Measurements from ENCODE around the gene EPHX1. TPM values are rescaled to one million over a fixed set of nuclear protein-coding genes. Genes with fewer than 3 reads are reported as not detected.

Gene EPHX1
- total and polyA plus RNA-seq, 2 of the 8 experiments (the other 6 are each of a cell fraction or from before 2014, with no cell fraction given): 45.3 to 79.1 TPM

- WGBS, 2 experiments (ENCODE audit: extremely low coverage in 1 of 2, insufficient coverage in 1 of 2, insufficient read length in 1 of 2, insufficient replicate concordance in 2 of 2, low coverage in 1 of 2, low lambda C conversion rate in 2 of 2, missing lambda C conversion rate in 1 of 2): 73% methylated on average over 7 of the region's 7 CpGs; no CpG with 5 or more reads in 1 of the 2 experiments
- no peak overlapping the region for H3K4ac ChIP-seq (replicated peaks; ENCODE audit: insufficient read length, low read depth, low read length)
- H3K14ac ChIP-seq (ENCODE audit: insufficient read length): no peak overlapping the region
- H3K18ac ChIP-seq (ENCODE audit: extremely low read depth, low read length): no peak overlapping the region
- H3K27me3 ChIP-seq (replicated peaks in 1 of 4; ENCODE audit: control insufficient read depth in 3 of 4, extremely low read depth in 1 of 4, insufficient read depth in 3 of 4, low read length in 3 of 4): no peaks in the 10 kb centered on the region
- ChIA-PET POLR2A (ENCODE audit: partially characterized antibody) (interaction anchor here (0.5 to 13.3 kb wide), 11 partner anchors 8 to 1121 kb away, joined by 3 to 166 read pairs (median 3); partner anchors contain the start of genes EPHX1 and SRP9), CTCF (ENCODE audit: partially characterized antibody) (interaction anchor here (0.8 to 2.0 kb wide), 8 partner anchors 8 to 343 kb away, joined by 3 to 6 read pairs (median 4); partner anchors contain the start of genes EPHX1 and SRP9)
- H3K4me2 ChIP-seq (ENCODE audit: insufficient read depth in 1 of 2, low read depth in 2 of 2, low read length in 2 of 2): peak overlapping the region in 1 of 2 experiments; percentile 44; a peak in 2 of 4 replicates
- peak overlapping the region; percentile 36 for H4K91ac ChIP-seq (replicated peaks; ENCODE audit: insufficient read length, low read length)
- peak overlapping the region in 1 of 4 experiments; percentile 41; a peak in 1 of 7 replicates for H3K9ac ChIP-seq (replicated peaks in 1 of 4; ENCODE audit: extremely low read depth in 1 of 4, low read depth in 3 of 4, low read length in 3 of 4)
- peaks cover 8% of the 10 kb centered on the region for H3K79me1 ChIP-seq (ENCODE audit: low read depth, low read length)
- FAIRE-seq: no peak
- no peak overlapping the region for H2BK120ac ChIP-seq (replicated peaks; ENCODE audit: low read depth, low read length)
- no peak overlapping the region for H2AFZ ChIP-seq (ENCODE audit: low read length)
- peaks cover 0 to 18% of the 10 kb centered on the region in 2 experiments; a peak in 1 of 4 replicates for H3K79me2 ChIP-seq (ENCODE audit: control insufficient read depth in 1 of 2, insufficient read depth in 2 of 2, low read length in 2 of 2)
- no peak overlapping the region for H3K23ac ChIP-seq (ENCODE audit: insufficient read length)
- H4K5ac ChIP-seq (ENCODE audit: insufficient read length, low read depth, low read length): no peak overlapping the region
- no peak overlapping the region; the same call in 1 of the 2 replicates for H2AK5ac ChIP-seq (ENCODE audit: low read depth, low read length)
- no peak overlapping the region; the same call in 1 of the 2 replicates for H2BK5ac ChIP-seq (ENCODE audit: low read depth, low read length)
- H3K9me3 ChIP-seq (ENCODE audit: insufficient read depth in 2 of 2, low read depth in 1 of 2, low read length in 1 of 2): no peaks in the 10 kb centered on the region
- H2BK12ac ChIP-seq (ENCODE audit: low read depth, low read length): peak overlapping the region; percentile 52
- no peaks in the 10 kb centered on the region for H3K23me2 ChIP-seq (ENCODE audit: low read depth, low read length)
- H2BK15ac ChIP-seq (ENCODE audit: low read length): no peak overlapping the region
- H3K4me1 ChIP-seq (replicated peaks in 1 of 4; ENCODE audit: control insufficient read depth in 3 of 4, insufficient read depth in 4 of 4, low read length in 3 of 4): peaks cover 11 to 33% (median 23%) of the 10 kb centered on the region in 4 experiments
- H4K8ac ChIP-seq (ENCODE audit: extremely low read depth, insufficient read depth, low read length): no peak overlapping the region
- H2BK20ac ChIP-seq (ENCODE audit: low read length): no peak overlapping the region
- no peak overlapping the region for H3K4me3 ChIP-seq (ENCODE audit: extremely low read depth in 1 of 4, insufficient read depth in 2 of 4, low read depth in 3 of 4, low read length in 4 of 4)
- peaks cover 0 to 2% of the 10 kb centered on the region in 2 experiments for H4K20me1 ChIP-seq (replicated peaks in 1 of 2; ENCODE audit: control insufficient read depth in 1 of 2, insufficient read depth in 2 of 2, low read length in 2 of 2)
- H3K56ac ChIP-seq (replicated peaks; ENCODE audit: insufficient read length, low read depth, low read length): no peak overlapping the region
- H3K36me3 ChIP-seq (ENCODE audit: control insufficient read depth in 2 of 4, insufficient read depth in 4 of 4, low read length in 3 of 4): no peaks in the 10 kb centered on the region; a peak in 1 of 8 replicates
- no peak for DNase-seq (ENCODE audit: low read depth in 1 of 2, low spot score in 2 of 2)
- no peak overlapping the region for H3K27ac ChIP-seq (ENCODE audit: low read depth, low read length)
- TF ChIP-seq BRCA1 (IDR thresholded peaks at IDR 0.05; ENCODE audit: low read depth, low read length) (no peak), TAF7 (optimal IDR thresholded peaks at IDR 0.05; ENCODE audit: borderline replicate concordance, low read depth, low read length) (no peak), HDAC6 (IDR thresholded peaks at IDR 0.05; ENCODE audit: low read depth, low read length) (no peak), SAP30 (IDR thresholded peaks at IDR 0.05; ENCODE audit: insufficient read depth, insufficient replicate concordance, low read length) (no peak), EP300 (IDR thresholded peaks at IDR 0.05; ENCODE audit: borderline replicate concordance in 1 of 2, low read depth in 2 of 2, low read length in 2 of 2) (no peak), KDM1A (IDR thresholded peaks at IDR 0.05; ENCODE audit: borderline replicate concordance, low read length) (no peak), EGR1 (IDR thresholded peaks at IDR 0.05; ENCODE audit: borderline replicate concordance, low read depth, low read length) (no peak), CTCF (IDR thresholded peaks at IDR 0.05; ENCODE audit: control extremely low read depth in 1 of 3, insufficient read depth in 1 of 3, low read depth in 1 of 3, low read length in 3 of 3) (no peak), JUND (IDR thresholded peaks at IDR 0.05; ENCODE audit: low read length) (no peak), JUN (IDR thresholded peaks at IDR 0.05; ENCODE audit: low read depth, low read length) (no peak), POLR2AphosphoS5 (IDR thresholded peaks at IDR 0.05; ENCODE audit: low read depth, low read length) (no peak)
Measured at GRCh38 chr1:225818229-225818628, 8.3 kb downstream of the EPHX1 start.
